Spleen (tissue), 7 donors: ENCODE results near the gene WDR82.

Experiments used
- POLR2A ChIP-seq, 3 donors: fragments of 450-650 bp; IDR thresholded peaks; one replicate each; pipeline ENCODE4 v1.5.1; 2017; ENCODE audit warnings: antibody characterized with exemption in 3 of 3, mild to moderate bottlenecking in 1 of 3
- TF ChIP-seq, protein P1 (sequence below), 11 experiments: fragments of 200-600 bp in 7 of 11; fragments of 450-650 bp in 4 of 11; sonication (generic) in 4 of 11; IDR thresholded peaks in 8 of 11; conservative IDR thresholded peaks in 3 of 11; 1 replicate in 7 of 11; 2 replicates in 4 of 11; pipeline versions ENCODE4 v1.4.0 to v1.8.0; 2016 to 2021; ENCODE audit warnings: antibody characterized with exemption in 11 of 11, inconsistent platforms in 4 of 11, mild to moderate bottlenecking in 1 of 11
- donor health status: DM: no; HTN: no; CAD: no; lungs with moderate emphysema.
- donor health status: DM: no; HTN: no; CAD: no.
- donor health status: DM: no; HTN: no; CAD: no.

DNA sequence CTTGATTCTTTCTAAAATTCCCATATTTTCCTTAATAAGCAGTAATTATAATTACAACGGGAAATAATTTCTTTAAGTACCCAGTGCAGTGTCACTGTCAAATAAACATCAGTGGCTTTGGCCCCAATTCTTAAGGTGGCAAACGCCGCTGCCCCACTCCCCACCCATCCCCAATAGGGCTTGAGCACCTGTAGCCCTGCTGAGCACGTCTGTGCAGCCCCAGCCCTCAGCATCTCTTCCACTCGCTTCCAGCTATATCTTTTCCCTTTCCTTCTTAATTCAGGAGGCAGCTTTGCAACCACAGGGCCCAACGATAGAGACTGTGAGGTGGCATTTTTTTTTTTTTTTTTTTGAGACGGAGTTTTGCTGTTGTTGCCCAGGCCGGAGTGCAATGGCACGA, 23.8 kb downstream of the WDR82 start:
- TF ChIP-seq, protein P1, sequence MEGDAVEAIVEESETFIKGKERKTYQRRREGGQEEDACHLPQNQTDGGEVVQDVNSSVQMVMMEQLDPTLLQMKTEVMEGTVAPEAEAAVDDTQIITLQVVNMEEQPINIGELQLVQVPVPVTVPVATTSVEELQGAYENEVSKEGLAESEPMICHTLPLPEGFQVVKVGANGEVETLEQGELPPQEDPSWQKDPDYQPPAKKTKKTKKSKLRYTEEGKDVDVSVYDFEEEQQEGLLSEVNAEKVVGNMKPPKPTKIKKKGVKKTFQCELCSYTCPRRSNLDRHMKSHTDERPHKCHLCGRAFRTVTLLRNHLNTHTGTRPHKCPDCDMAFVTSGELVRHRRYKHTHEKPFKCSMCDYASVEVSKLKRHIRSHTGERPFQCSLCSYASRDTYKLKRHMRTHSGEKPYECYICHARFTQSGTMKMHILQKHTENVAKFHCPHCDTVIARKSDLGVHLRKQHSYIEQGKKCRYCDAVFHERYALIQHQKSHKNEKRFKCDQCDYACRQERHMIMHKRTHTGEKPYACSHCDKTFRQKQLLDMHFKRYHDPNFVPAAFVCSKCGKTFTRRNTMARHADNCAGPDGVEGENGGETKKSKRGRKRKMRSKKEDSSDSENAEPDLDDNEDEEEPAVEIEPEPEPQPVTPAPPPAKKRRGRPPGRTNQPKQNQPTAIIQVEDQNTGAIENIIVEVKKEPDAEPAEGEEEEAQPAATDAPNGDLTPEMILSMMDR (IDR thresholded peaks at IDR 0.05 in 8 of 11, conservative IDR thresholded peaks at IDR 0.05 in 3 of 11): no peak
- no peak for TF ChIP-seq POLR2A (IDR thresholded peaks at IDR 0.05)
